IMR-90 (cell line): ENCODE results near the gene PDLIM5.

Experiments used
- CEBPB ChIP-seq: IDR thresholded peaks from 2 replicates; pipeline ENCODE4 v1.6.1; 2012; ENCODE audit warnings: low read depth, low read length, improper control_type of control experiment
- CHD1 ChIP-seq: IDR thresholded peaks from 2 replicates; pipeline ENCODE4 v1.6.1; 2012; ENCODE audit warnings: low read depth, low read length, improper control_type of control experiment
- CTCF ChIP-seq: conservative IDR thresholded peaks from 2 replicates; pipeline ENCODE4 v1.5.1; 2012; ENCODE audit warnings: mild to moderate bottlenecking, low read depth, low read length, improper control_type of control experiment
- FOS ChIP-seq: fragments of 150-350 bp; IDR thresholded peaks from 2 replicates; pipeline ENCODE4 v1.6.1; 2016; ENCODE audit warnings: low read depth, low read length
- MXI1 ChIP-seq: IDR thresholded peaks from 2 replicates; pipeline ENCODE4 v1.6.1; 2012; ENCODE audit warnings: low read depth, mild to moderate bottlenecking, low read length, moderate library complexity, borderline replicate concordance
- POLR2A ChIP-seq: IDR thresholded peaks from 2 replicates; pipeline ENCODE4 v1.6.1; 2012; ENCODE audit warnings: mild to moderate bottlenecking, low read depth, low read length
- RAD21 ChIP-seq: IDR thresholded peaks from 2 replicates; pipeline ENCODE4 v1.6.1; 2012; ENCODE audit warnings: low read length, improper control_type of control experiment
- RCOR1 ChIP-seq: IDR thresholded peaks from 2 replicates; pipeline ENCODE4 v1.6.1; 2012; ENCODE audit warnings: mild to moderate bottlenecking, low read length, improper control_type of control experiment; ENCODE audit not compliant: insufficient replicate concordance
- RFX5 ChIP-seq: IDR thresholded peaks from 2 replicates; pipeline ENCODE4 v1.8.0; 2012; ENCODE audit warnings: low read depth, mild to moderate bottlenecking, low read length, moderate library complexity
- USF2 ChIP-seq: fragments of 150-350 bp; IDR thresholded peaks from 2 replicates; pipeline ENCODE4 v1.6.1; 2017; ENCODE audit warnings: mild to moderate bottlenecking, antibody characterized with exemption, low read length, low read depth

- TF ChIP-seq FOS (no peak), CTCF (no peak), RFX5 (no peak), RAD21 (no peak), USF2 (no peak), POLR2A (no peak), RCOR1 (no peak), CHD1 (no peak), CEBPB (no peak), MXI1 (no peak)
Observed at GRCh38 chr4:94466923-94467322, 15.2 kb downstream of the PDLIM5 start.
